ENCODE data around the gene FITM2.
A peak's percentile ranks its signal among the peaks of the same experiment; 100 is the strongest.
"Not testable (repeated sequence)": the region's sequence is repeated elsewhere in the genome, so short reads cannot be mapped to it uniquely, and the experiment has no call there.

The FITM2 gene

GRCh38 chr20:44331201-44331600 is 20.2 kb upstream of the FITM2 start:
- H3K36me3 ChIP-seq: no peaks in the 10 kb centered on the region
- intact Hi-C loops (cut with DNase I; ENCODE audit: low total_unique reads): no loop called here
- DNase-seq: no peak
- H3K9me3 ChIP-seq: no peaks in the 10 kb centered on the region
- no peak overlapping the region for H3K27ac ChIP-seq
- peaks cover 0 to 5% (median 4%) of the 10 kb centered on the region in 4 donors for H3K4me1 ChIP-seq
- no peak for TF ChIP-seq CTCF (IDR thresholded peaks at IDR 0.05)
- H3K4me3 ChIP-seq: no peak overlapping the region
- H3K27me3 ChIP-seq: peaks cover 0 to 47% of the 10 kb centered on the region in 2 donors

- TF ChIP-seq CTCF (IDR thresholded peaks at IDR 0.05): no peak
- H3K4me3 ChIP-seq: no peak overlapping the region
- H3K27me3 ChIP-seq: peaks cover 0 to 41% of the 10 kb centered on the region in 2 donors
- no peak for DNase-seq
- no peak overlapping the region for H3K27ac ChIP-seq
- intact Hi-C loops (cut with DNase I; ENCODE audit: low total_unique reads): no loop called here
- no peaks in the 10 kb centered on the region for H3K9me3 ChIP-seq
- no peaks in the 10 kb centered on the region for H3K36me3 ChIP-seq
- peaks cover 0 to 5% (median 4%) of the 10 kb centered on the region in 4 donors for H3K4me1 ChIP-seq
Measured at GRCh38 chr20:44328428-44328827, 17.4 kb upstream of the FITM2 start.

GRCh38 chr20:44327748-44328147 is 16.7 kb upstream of the FITM2 start:
- H3K27me3 ChIP-seq: peaks cover 0 to 41% of the 10 kb centered on the region in 2 donors
- H3K36me3 ChIP-seq; H3K4me1 ChIP-seq; DNase-seq; intact Hi-C loops (cut with DNase I; ENCODE audit: low total_unique reads); H3K4me3 ChIP-seq; H3K9me3 ChIP-seq; H3K27ac ChIP-seq: not testable (repeated sequence)

DNA sequence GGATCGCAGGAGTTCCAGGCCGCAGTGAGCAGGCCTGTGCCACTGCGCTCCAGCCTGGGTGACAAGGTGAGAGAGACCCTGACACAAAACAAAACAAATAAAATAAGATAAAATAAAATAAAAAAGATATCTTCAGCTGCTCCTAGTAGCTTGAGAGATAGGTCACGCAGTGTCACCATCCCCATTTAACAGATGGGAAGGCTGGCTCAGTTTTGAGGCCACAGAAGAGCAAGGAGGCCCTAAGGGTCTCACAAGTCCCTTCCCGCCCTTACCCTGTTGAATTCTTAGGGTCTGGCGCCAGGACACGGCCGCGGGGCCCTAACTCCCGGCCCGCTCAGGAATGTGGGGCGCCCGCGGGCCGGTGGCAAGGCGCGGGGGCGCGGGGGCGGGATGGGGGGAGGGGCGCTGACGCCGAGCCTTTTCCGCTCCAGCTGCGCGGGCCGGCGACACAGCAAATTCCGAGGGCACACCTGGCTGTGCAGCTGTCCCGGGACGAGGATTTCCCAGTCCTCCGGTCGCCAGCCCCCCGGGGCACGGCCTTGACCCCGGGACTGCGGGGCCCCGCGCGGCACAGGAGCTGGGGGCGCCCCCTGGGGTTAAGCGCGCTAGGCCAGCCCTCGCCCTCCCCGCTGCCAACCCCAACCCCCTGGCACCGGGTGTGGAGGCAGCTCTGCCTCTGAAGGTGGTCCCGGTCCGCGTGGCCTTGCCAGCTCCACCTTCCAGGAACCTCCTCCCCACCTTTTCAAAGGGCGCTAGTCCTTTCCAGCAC is 15.6 kb upstream of the FITM2 start:
- Histone ChIP-seq H3K4me1 (peaks cover 0 to 5% (median 4%) of the 10 kb centered on the region in 4 donors), H3K27ac (no peak overlapping the region), H3K9me3 (no peaks in the 10 kb centered on the region), H3K4me3 (peak overlapping the region in 1 of 2 donors; percentile 29), H3K27me3 (peaks cover 0 to 41% of the 10 kb centered on the region in 2 donors), H3K36me3 (no peaks in the 10 kb centered on the region)
- intact Hi-C loops (cut with DNase I; ENCODE audit: low total_unique reads): no loop called here
- no peak for TF ChIP-seq CTCF (IDR thresholded peaks at IDR 0.05)
- DNase-seq: no peak

- no peaks in the 10 kb centered on the region for H3K9me3 ChIP-seq
- DNase-seq: no peak
- no peak overlapping the region for H3K4me3 ChIP-seq
- intact Hi-C loops (cut with DNase I; ENCODE audit: low total_unique reads): no loop called here
- H3K27me3 ChIP-seq: peaks cover 0 to 36% of the 10 kb centered on the region in 2 donors
- no peaks in the 10 kb centered on the region for H3K36me3 ChIP-seq
- no peak overlapping the region for H3K27ac ChIP-seq
- TF ChIP-seq CTCF (IDR thresholded peaks at IDR 0.05): no peak
- peaks cover 0 to 5% (median 4%) of the 10 kb centered on the region in 4 donors for H3K4me1 ChIP-seq
Measured at GRCh38 chr20:44324343-44324742, 13.3 kb upstream of the FITM2 start.

- H3K27me3 ChIP-seq: peaks cover 0 to 8% of the 10 kb centered on the region in 2 donors
- no peak for TF ChIP-seq CTCF (IDR thresholded peaks at IDR 0.05)
- H3K4me1 ChIP-seq: no peaks in the 10 kb centered on the region
- no peaks in the 10 kb centered on the region for H3K9me3 ChIP-seq
- no peaks in the 10 kb centered on the region for H3K36me3 ChIP-seq
- no peak for DNase-seq
- H3K27ac ChIP-seq: no peak overlapping the region
- intact Hi-C loops (cut with DNase I; ENCODE audit: low total_unique reads): no loop called here
- H3K4me3 ChIP-seq: no peak overlapping the region
Measured at GRCh38 chr20:44319839-44320422, 8.9 kb upstream of the FITM2 start.

Measured in tibial artery (tissue), 4 donors.